ENCODE data around the gene SIPA1.

The SIPA1 gene

GRCh38 chr11:65637794-65638419 is at the start of gene SIPA1:
SIPA1 (plus strand) TSS chr11:65638101; CDS start chr11:65640922, 2,821 bp downstream.
- intact Hi-C loops (cut with DNase I): loop anchor here (2.0 kb wide), 1 partner anchor 15 kb away; no protein-coding TSS in a partner anchor
- peak in 41 of 42 donors; percentile 31 to 86 (median 71) for DNase-seq

- intact Hi-C loops (cut with DNase I): no loop called here
- DNase-seq: peak in 26 of 42 donors; percentile 45 to 80 (median 62)
Observed at GRCh38 chr11:65588199-65589054, 49.5 kb upstream of the SIPA1 start.

- intact Hi-C loops (cut with DNase I): no loop called here
- no peak for DNase-seq
Observed at GRCh38 chr11:65589444-65590239, 48.3 kb upstream of the SIPA1 start.

- DNase-seq: peak in 2 of 42 donors; percentile 45 to 59
- intact Hi-C loops (cut with DNase I): no loop called here
Observed at GRCh38 chr11:65590240-65590738, 47.6 kb upstream of the SIPA1 start.

GRCh38 chr11:65591939-65592857 is 45.7 kb upstream of the SIPA1 start:
- no peak for DNase-seq
- intact Hi-C loops (cut with DNase I): no loop called here

- no peak for DNase-seq
- intact Hi-C loops (cut with DNase I): no loop called here
Observed at GRCh38 chr11:65592858-65593517, 44.9 kb upstream of the SIPA1 start.

GRCh38 chr11:65593518-65594414 is 44.1 kb upstream of the SIPA1 start:
- peak in 41 of 42 donors; percentile 54 to 92 (median 80) for DNase-seq
- intact Hi-C loops (cut with DNase I): no loop called here

GRCh38 chr11:65595131-65595530 is 42.8 kb upstream of the SIPA1 start:
- intact Hi-C loops (cut with DNase I): no loop called here

GRCh38 chr11:65595543-65596281 is 42.2 kb upstream of the SIPA1 start, which contains the start of gene KCNK7:
KCNK7 (minus strand) TSS chr11:65595800; CDS start chr11:65595772, 28 bp downstream.
- no peak for DNase-seq
- intact Hi-C loops (cut with DNase I): no loop called here

More at GRCh38 chr11:65595131-65595530, 42.8 kb upstream of the SIPA1 start:
- no peak for DNase-seq

GRCh38 chr11:65596520-65596919 is 41.4 kb upstream of the SIPA1 start:
- intact Hi-C loops (cut with DNase I): no loop called here
- DNase-seq: no peak

GRCh38 chr11:65598258-65598699 is 39.6 kb upstream of the SIPA1 start:
- DNase-seq: no peak
- intact Hi-C loops (cut with DNase I): no loop called here

GRCh38 chr11:65599216-65599954 is 38.5 kb upstream of the SIPA1 start:
- intact Hi-C loops (cut with DNase I): no loop called here
- no peak for DNase-seq

- intact Hi-C loops (cut with DNase I): no loop called here
- no peak for DNase-seq
Observed at GRCh38 chr11:65599955-65600246, 38.0 kb upstream of the SIPA1 start.

- DNase-seq: no peak
- intact Hi-C loops (cut with DNase I): no loop called here
Observed at GRCh38 chr11:65604258-65604657, 33.6 kb upstream of the SIPA1 start.

GRCh38 chr11:65606876-65607613 is 30.9 kb upstream of the SIPA1 start:
- peak; percentile 90 to 99 (median 97) for DNase-seq
- intact Hi-C loops (cut with DNase I): no loop called here

All from head of caudate nucleus (tissue), 42 donors.